PC-9 (cell line): ENCODE measurements around the gene MYH3.

Experiments used
- EZH2 ChIP-seq: fragments of 200-600 bp; sonication (generic); IDR thresholded peaks from 2 replicates; pipeline ENCODE4 v1.8.0; 2017; ENCODE audit warnings: antibody characterized with exemption, low read depth
- TF ChIP-seq, protein P1 (sequence below): fragments of 200-600 bp; sonication (generic); conservative IDR thresholded peaks from 2 replicates; pipeline ENCODE4 v1.6.1; 2017; ENCODE audit warnings: mixed run types, antibody characterized with exemption, mild to moderate bottlenecking, moderate library complexity

DNA sequence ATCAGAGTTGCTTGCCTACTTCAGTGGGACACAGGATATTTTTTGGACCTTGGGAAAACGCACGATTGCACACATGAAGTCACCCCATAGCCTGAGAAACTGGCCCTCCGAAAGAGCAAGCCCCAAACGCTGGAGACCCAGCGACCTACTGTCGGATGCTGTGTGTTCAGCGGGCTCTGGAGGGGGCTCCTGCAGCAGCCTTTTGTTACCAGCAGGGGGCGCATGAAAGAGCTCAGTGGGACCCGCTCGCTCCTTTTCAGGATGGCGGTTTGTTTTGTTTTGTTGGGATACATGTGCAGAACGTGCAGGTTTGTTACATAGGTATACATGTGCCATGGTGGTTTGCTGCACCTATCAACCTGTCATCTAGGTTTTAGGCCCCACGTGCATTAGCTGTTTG lies 28.4 kb downstream of the MYH3 start:
- TF ChIP-seq, protein P1, sequence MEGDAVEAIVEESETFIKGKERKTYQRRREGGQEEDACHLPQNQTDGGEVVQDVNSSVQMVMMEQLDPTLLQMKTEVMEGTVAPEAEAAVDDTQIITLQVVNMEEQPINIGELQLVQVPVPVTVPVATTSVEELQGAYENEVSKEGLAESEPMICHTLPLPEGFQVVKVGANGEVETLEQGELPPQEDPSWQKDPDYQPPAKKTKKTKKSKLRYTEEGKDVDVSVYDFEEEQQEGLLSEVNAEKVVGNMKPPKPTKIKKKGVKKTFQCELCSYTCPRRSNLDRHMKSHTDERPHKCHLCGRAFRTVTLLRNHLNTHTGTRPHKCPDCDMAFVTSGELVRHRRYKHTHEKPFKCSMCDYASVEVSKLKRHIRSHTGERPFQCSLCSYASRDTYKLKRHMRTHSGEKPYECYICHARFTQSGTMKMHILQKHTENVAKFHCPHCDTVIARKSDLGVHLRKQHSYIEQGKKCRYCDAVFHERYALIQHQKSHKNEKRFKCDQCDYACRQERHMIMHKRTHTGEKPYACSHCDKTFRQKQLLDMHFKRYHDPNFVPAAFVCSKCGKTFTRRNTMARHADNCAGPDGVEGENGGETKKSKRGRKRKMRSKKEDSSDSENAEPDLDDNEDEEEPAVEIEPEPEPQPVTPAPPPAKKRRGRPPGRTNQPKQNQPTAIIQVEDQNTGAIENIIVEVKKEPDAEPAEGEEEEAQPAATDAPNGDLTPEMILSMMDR, result peak; percentile 39; the same call in 1 of the 2 replicates
- no peak for TF ChIP-seq EZH2
